NCI-H460 (cell line): ENCODE data around the gene TRAPPC2L. TPM values are rescaled to one million over a fixed set of nuclear protein-coding genes. Genes with fewer than 3 reads are reported as not detected.

Experiments used
- DNase-seq: peaks from one replicate; pipeline ENCODE4 v3.0.0-alpha.2; 2016; ENCODE audit warnings: low read depth; ENCODE audit errors: extremely low read depth
- total RNA-seq: library from RNA; depleted of rRNA; stranded (reverse); fragments of >200 nt; shearing (Covaris generic); gene quantifications from 2 replicates; pipeline ENCODE4 v1.2.3, GENCODE V29; 2014

Gene TRAPPC2L
- total RNA-seq, 1 experiment from 2014 or later, result 21.1 TPM

GRCh38 chr16:88855736-88856121 lies 1.2 kb upstream of the TRAPPC2L start:
- no peak for DNase-seq

DNA sequence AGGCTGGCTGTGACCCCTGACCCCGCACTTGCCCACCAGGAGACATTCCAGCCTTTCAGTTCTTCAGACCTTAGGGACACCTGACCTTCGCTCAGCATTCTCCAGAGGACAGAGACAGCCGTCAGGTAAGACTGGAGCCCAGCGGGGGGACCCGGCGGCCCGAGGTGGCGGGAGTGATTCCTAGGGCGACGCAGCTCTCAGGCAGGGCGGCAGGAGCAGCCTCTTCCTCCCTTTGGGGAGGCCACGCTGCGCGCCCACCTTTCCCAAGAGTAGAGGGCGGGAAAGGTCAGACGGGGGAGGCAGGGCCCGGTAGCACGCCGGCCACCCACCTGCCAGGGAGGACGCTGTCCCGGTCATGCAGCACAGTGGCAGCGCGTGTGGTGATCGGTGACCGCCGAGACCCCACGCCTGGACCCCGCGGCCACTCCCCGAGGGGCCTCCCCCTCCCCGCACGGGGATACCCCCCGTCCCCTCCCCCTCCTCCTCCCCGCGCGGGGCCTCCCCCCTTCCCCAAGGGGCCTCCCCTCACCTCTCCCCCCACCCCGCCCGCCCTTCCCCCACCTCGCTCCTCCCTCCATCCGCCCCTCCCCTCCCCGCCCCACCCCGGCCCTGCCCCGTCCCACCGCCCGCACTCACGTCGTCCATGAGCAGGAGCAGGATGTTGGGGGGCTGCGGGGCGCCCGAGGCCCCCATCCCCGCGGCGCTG lies 652 bp upstream of the TRAPPC2L start:
- no peak for DNase-seq

DNA sequence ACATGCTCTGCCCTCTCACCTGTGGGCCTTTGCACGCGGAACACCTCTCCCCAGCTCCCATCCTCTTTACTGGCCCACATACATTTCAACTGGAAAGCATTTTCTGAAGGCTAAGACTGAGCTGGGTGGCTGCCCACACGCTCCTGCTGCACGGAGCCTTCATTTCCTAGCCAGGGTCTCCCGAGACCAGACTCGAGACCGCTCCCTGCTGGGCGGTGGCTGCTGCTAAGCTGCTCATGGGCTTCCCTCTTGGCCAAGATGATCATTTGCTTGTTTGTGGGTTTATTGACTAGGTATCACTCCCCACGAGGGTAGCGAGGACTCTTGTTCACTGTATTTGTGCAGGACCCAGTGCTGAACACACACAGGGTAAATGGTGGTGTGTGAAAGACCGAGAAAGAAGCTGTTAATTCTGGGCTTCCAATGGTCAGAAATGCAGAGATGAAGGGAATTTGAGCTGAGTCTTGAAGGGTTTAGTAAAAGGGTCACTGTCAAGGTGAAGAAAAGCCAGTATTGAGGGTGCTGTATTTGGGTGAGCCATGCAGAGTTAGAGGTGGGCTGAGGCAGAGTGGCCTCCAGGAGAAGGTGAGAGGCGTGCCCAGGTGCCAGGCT lies 907 bp downstream of the TRAPPC2L start:
- DNase-seq, result peak; percentile 47

GRCh38 chr16:88859381-88860091 lies 2.6 kb downstream of the TRAPPC2L start:
- no peak for DNase-seq

- no peak for DNase-seq
Observed at GRCh38 chr16:88861359-88861758, 4.4 kb downstream of the TRAPPC2L start.

DNA sequence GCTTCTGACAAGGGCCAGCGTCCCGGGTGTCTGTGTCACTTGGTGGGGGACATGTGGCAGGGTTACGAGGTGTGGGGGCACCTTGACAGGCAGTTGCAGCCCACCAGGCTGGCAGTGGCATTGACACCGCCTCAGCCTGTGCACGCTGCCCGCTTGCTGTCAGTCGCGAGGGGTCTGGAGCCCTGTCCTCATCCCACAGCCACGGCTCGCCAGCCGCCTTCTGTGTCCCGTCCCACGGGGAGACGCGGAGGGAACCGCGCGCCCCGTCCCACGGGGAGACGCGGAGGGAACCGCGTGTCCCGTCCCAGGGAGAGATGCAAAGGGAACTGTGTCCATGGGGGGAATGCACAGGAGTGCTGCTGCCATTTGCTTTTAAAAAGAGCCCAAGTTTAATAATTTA lies 6.0 kb downstream of the TRAPPC2L start:
- no peak for DNase-seq

DNA sequence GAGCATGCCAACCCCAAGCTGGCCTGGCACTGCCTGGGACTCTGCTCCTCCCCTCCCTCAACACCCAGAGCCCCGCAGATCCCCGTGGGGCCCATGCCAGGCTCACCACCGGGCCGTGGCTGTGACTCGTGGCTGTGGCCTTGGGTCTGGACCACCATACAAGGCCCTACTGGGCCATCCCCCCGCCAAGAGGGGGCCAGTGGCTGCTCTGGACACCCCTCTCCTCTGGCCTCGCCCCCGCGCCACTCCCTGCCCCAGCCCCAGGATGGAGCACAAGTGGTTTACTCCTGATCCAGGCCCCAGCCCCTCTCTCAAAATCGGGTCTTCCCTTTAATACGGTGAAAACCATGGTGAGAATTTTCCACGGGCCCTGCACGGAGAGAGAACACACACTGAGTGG lies 6.5 kb downstream of the TRAPPC2L start:
- no peak for DNase-seq

- DNase-seq, result no peak
Observed at GRCh38 chr16:88864099-88864498, 7.2 kb downstream of the TRAPPC2L start.

GRCh38 chr16:88864521-88864920 lies 7.6 kb downstream of the TRAPPC2L start:
- DNase-seq, result no peak

DNA sequence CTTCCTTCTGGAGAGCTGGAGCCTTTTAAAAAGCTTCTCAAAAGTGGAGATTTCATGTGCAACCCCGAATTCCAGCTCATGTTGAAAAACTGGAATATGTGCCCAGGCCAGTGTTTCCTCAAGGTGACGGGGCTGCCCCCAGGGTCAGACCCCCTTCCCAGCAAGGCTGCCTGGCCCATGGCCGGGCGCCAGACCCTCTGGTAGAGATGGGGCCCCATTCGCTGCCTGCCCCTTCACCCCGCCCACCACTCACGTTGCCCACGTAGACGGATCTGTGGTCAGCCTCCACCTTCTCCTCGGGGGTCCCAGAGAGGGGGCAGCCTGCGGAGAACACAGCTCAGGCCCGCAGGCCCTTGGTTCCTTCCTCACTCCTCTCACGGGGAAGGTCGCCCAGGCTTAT lies 8.4 kb downstream of the TRAPPC2L start:
- no peak for DNase-seq

DNA sequence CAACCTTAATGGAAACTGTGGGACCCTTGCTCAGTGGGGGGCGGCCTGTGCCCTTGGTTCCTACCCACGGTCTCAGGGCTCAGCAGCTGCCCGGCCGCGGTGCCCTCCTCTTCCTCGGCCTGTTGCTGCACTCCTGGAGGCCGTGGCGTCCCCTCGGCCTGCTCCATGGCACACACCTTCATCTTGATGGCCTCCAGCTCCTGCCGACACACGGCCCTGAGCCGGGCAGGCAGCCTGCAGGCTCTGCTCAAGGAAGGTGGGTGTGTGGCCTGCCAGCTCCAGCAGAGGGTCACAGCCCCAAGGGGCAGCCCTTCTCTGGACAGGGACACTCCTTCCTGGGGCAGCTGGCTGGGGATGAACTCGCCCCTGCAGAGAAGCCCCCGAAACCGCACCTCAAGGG lies 8.8 kb downstream of the TRAPPC2L start:
- DNase-seq, result no peak

GRCh38 chr16:88866151-88866920 lies 9.4 kb downstream of the TRAPPC2L start, which contains the start of gene PABPN1L:
Gene PABPN1L, minus strand, starts transcription at chr16:88866660. Its CDS starts 54 bp downstream, at chr16:88866606.
- no peak for DNase-seq

DNA sequence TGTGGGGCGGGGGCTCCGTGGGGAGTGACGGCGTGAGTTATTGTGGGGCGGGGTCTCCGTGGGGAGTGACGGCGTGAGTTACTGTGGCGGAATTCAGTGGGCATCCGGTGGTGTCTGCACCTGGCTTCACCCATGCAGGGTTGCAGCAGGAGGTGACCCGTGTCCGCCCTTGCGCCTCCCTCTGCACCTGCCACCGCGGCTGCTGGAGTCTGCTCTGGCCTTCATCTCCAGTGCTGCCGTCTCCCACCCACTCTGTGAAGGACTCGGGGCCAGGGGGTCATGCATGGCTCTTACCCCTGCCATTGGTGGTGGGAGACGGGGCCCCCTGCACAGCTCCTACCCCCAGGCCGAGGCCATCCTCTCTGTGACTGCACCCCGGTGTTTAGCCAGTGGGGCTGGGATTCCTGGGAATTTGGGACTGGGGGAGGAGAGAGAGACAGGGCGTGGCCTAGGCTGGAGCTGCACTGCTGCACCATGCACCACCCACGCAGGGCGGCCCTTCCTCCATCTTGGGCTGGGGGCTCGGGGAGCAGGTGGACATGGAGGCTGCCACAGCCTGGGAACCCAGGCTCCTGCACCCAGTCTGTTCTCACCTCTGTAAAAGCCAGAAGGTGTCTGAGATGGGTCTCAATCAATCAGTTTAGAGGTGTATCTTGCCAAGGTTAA lies 10.8 kb downstream of the TRAPPC2L start:
- no peak for DNase-seq

DNA sequence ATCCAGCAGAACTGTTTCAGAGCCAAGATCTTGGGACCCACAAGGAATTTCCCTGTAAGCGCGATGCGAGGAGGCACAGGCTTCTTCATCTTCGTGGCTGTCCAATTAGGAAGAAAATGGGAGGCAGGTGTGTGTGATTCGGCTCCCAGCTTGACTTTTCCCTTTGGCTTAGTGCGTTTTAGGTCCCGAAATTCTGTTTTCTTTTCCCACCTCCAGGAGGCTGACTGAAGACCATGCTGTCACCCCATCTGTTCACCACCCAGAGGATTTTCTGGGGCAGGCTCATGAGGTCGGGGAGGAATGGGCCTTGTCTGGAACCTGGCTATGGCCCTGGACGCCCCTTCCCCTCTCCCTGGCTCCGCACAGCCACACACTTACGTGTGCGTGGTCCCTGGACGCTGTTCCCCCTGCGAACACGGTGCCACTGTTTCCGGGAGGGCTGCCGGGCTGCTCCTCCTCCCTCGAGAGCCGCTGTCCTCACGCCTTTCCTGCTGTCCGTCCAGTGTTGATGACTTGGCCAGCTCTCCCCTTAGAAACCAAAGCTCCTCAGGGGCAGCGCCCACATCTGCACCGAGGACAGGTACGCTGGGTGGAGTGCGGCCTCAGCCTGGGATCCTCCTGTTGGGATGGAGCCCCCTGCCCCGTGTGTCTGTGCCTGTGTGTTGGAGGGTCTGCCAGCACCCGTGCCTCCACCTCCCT lies 12.2 kb downstream of the TRAPPC2L start:
- no peak for DNase-seq

DNA sequence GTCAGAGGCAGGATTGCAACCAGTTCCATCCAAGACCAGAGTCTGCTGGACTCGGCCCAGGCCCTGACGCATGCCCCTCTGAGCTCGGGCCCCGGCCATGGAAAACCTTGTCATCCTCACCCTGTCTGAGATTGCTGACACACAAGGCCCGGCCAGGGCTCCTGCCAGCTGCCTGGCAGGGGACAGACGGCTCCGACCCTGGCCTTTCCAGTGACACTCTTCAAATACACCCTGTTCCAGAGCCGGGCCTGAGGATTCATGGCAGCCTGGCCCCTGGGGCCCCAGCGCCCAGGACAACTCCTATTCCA lies 12.7 kb downstream of the TRAPPC2L start:
- DNase-seq, result no peak

DNA sequence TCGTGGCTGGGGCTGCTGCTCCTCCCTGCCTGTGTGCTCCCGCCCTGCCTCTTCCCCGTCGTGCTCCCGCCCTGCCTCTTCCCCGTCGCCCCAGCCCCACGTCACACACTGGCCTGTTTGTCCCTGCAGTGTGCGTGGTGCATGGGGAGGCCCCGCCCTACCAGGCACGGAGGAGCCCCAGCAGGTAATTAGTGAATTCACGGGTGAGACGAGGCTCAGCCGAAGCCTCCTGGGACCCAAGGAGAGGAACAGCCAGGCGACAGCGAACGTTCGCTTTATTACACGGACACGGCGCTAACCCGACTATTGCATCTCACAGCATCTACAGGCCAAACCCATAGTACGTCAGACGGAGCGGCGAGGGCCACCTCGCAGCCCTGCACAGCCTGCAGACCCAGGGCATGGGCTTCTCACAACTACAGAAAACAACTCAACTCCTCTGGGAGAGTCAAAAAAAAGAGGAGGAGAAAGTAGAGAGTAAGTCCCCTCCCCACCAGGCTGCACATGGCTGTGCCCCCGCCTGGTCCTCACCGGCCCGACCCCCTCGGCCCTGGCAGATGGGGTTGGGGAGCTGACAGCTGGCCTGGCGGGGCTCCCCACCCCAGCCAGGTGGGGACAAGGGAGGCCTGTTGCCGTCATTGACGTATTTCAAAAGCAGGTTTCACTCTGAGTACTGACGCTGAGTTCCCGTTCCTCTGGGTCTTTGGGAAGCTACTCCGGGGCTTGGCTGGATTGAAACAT lies 13.9 kb downstream of the TRAPPC2L start:
- DNase-seq, result no peak

DNA sequence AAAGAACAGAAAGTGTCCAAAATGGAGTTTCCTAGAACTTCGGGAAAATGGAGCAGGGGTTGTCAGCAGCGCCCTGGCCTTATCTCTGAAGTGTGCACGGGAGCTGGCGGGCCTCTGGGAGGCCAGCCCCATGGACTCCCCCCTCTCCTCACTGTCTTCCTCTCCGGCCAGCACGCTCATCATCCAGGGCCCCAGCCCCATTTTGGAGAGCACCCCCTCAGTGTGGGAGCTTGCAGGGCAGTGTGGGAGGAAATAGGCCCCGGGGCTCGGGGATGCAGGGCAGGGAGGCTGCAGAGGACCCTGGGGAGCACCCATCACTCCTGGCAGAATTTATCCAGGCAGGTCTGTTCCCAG lies 14.4 kb downstream of the TRAPPC2L start:
- no peak for DNase-seq

- DNase-seq, result no peak
Observed at GRCh38 chr16:88871730-88872416, 14.9 kb downstream of the TRAPPC2L start.
